22Rv1 (cell line): ENCODE measurements around the gene GRM1.

Experiments
- H3K27ac ChIP-seq: fragments of 450-650 bp; 2 replicates; pipeline ENCODE4 v1.5.1; 2017
- ZFX ChIP-seq: fragments of 450-650 bp; IDR thresholded peaks from 2 replicates; pipeline ENCODE4 v1.6.1; 2017; ENCODE audit warnings: antibody characterized with exemption, borderline replicate concordance
- TF ChIP-seq, protein P1 (sequence below): fragments of 450-650 bp; IDR thresholded peaks from 2 replicates; pipeline ENCODE4 v1.5.1; 2017; ENCODE audit warnings: mild to moderate bottlenecking

Gene GRM1

DNA sequence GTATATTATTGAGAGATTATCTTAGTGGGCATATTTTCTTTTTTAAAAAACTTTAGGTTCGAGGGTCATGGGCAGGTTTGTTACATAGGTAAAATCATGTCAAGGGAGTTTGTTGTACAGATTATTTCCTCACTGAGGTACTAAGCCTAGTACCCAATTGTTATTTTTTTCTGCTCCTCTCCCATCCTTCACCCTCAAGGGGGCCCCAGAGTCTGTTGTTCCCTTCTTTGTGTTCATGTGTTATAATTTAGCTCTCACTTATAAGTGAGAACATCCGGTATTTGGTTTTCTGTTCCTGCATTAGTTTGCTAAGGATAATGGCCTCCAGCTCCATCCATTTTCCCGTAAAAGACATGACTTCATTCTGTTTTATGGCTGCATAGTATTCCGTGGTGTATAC lies 266.8 kb downstream of the GRM1 start:
- TF ChIP-seq, protein P1, sequence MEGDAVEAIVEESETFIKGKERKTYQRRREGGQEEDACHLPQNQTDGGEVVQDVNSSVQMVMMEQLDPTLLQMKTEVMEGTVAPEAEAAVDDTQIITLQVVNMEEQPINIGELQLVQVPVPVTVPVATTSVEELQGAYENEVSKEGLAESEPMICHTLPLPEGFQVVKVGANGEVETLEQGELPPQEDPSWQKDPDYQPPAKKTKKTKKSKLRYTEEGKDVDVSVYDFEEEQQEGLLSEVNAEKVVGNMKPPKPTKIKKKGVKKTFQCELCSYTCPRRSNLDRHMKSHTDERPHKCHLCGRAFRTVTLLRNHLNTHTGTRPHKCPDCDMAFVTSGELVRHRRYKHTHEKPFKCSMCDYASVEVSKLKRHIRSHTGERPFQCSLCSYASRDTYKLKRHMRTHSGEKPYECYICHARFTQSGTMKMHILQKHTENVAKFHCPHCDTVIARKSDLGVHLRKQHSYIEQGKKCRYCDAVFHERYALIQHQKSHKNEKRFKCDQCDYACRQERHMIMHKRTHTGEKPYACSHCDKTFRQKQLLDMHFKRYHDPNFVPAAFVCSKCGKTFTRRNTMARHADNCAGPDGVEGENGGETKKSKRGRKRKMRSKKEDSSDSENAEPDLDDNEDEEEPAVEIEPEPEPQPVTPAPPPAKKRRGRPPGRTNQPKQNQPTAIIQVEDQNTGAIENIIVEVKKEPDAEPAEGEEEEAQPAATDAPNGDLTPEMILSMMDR: no peak
- TF ChIP-seq ZFX: no peak
- no peak overlapping the region for H3K27ac ChIP-seq

DNA sequence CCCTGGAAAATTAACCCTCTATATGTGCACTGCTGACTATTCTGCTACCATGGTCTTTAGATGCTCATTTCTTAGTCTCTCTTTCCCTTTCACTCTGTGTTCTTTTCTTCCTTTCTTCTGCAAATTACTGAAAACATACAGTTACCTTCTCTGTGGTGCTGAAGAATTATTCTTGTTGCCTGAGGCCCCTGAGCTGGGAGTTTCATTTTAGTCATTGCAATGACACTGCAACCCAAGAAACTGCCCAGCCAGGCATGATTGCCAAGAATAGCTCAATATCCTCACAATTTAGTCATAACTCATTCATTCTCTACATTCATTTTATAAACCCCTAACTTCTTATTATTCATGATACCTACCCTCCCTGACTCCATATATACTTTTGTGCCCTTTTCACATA lies 269.0 kb downstream of the GRM1 start:
- no peak overlapping the region for H3K27ac ChIP-seq
- TF ChIP-seq, protein P1: no peak
- TF ChIP-seq ZFX: no peak

- no peak for TF ChIP-seq ZFX
- TF ChIP-seq, protein P1: no peak
- H3K27ac ChIP-seq: no peak overlapping the region
These were observed 271.7 kb downstream of the GRM1 start for GRCh38 chr6:146300521-146300920.

- no peak for TF ChIP-seq ZFX
- H3K27ac ChIP-seq: no peak overlapping the region
These were observed 272.9 kb downstream of the GRM1 start for GRCh38 chr6:146301764-146302163.

GRCh38 chr6:146302994-146303393 lies 274.1 kb downstream of the GRM1 start:
- H3K27ac ChIP-seq: no peak overlapping the region
- no peak for TF ChIP-seq ZFX
- TF ChIP-seq, protein P1: no peak

- no peak overlapping the region for H3K27ac ChIP-seq
- TF ChIP-seq ZFX: no peak
- TF ChIP-seq, protein P1: no peak
These were observed 275.3 kb downstream of the GRM1 start for GRCh38 chr6:146304181-146304580.

DNA sequence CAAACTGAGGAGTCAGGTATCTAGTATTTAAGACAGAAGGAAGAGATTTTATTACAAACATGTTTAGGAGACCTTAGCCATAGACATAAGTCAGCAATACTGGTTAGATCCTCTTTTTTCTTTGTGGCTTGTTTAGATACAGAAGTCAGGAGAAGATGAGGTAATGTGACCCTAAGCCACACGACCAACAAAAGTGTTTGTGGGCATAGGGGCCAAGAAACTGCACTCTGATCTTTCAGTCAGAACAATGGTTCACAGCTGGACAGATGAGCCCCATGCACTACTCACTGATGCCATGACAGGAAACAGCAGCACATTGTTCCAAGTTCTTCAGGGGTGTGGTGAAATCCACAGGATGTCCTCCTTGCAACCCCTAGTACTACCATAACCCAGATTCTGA lies 276.2 kb downstream of the GRM1 start:
- no peak overlapping the region for H3K27ac ChIP-seq
- TF ChIP-seq ZFX: no peak
- TF ChIP-seq, protein P1: no peak

DNA sequence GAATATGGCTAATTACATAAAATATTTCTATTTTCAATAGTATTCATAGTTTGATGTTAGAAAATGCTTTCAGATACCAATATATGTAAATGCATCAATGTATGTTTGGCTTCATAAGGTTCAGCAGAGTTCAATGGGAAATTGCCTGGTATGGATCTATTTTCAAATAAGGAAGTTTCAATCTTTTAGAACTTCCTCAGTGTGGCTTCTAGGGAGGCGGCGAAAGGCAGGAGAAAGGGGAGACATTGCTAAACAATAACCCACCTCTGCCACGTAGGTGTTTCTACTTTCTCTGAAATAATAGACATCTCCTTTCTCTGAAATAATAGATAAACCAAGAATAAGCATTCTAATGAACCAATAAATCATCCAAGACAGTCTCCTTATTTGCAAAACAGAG lies 277.1 kb downstream of the GRM1 start:
- TF ChIP-seq ZFX: no peak

More for the DNA sequence above, 277.1 kb downstream of the GRM1 start:
- no peak overlapping the region for H3K27ac ChIP-seq
